Measurements from ENCODE around the gene SH2D2A.

GRCh38 chr1:156777573-156777972 lies 39.1 kb downstream of the SH2D2A start:
- TF ChIP-seq POLR2AphosphoS5 (IDR thresholded peaks at IDR 0.05; ENCODE audit: low read depth, low read length): no peak
- TF ChIP-seq REST (IDR thresholded peaks at IDR 0.05; ENCODE audit: insufficient read depth in 1 of 2, low read depth in 2 of 2, low read length in 2 of 2): no peak

Measured in PFSK-1 (cell line).